Activated T-helper 1 cell treated with anti-CD3 and anti-CD28 coated beads, Interleukin-12 subunit alpha, Interleukin-12 subunit beta, Interleukin-2, Interleukin-4 antibody, amounts not matched to agents 30 ng/mL and 10 ng/mL and 1 ng/mL, durations not matched to agents 14 hours and 24 hours and 36 hours (primary cell): ENCODE data around the gene ANO2. TPM values are rescaled to one million over a fixed set of nuclear protein-coding genes. Genes with fewer than 3 reads are reported as not detected.

Experiments
- DNase-seq: peaks from one replicate; pipeline ENCODE4 v3.0.0; 2021; ENCODE audit warnings: low spot score
- H3K27ac Mint-ChIP-seq: one replicate; pipeline ENCODE4 v1.8.0; 2021; ENCODE audit warnings: mild to moderate bottlenecking, mixed read lengths
- H3K27me3 Mint-ChIP-seq: one replicate; pipeline ENCODE4 v1.8.0; 2022; ENCODE audit warnings: mild to moderate bottlenecking, moderate library complexity, mixed read lengths; ENCODE audit not compliant: insufficient read depth
- H3K36me3 Mint-ChIP-seq: one replicate; pipeline ENCODE4 v1.8.0; 2021; ENCODE audit warnings: low read depth, mixed read lengths
- H3K4me1 Mint-ChIP-seq: one replicate; pipeline ENCODE4 v1.8.0; 2021; ENCODE audit warnings: low read depth, mixed read lengths
- H3K4me3 Mint-ChIP-seq: one replicate; pipeline ENCODE4 v1.8.0; 2021; ENCODE audit warnings: mild to moderate bottlenecking, moderate library complexity, mixed read lengths
- H3K9me3 Mint-ChIP-seq: one replicate; pipeline ENCODE4 v1.8.0; 2021; ENCODE audit warnings: mixed read lengths
- intact Hi-C: fragments of 100-400 bp; cut with micrococcal nuclease; formaldehyde crosslinking; loops from one replicate; pipeline ENCODE4 v1.15.1; 2024
- total RNA-seq: library from RNA; stranded (reverse); gene quantifications from 2 replicates; pipeline ENCODE4 v1.2.3, GENCODE V29; 2022

Gene ANO2
- total RNA-seq, 1 donor from 2014 or later = not detected

- Mint-ChIP-seq H3K27ac (no peak overlapping the region), H3K4me3 (no peak overlapping the region), H3K9me3 (no peaks in the 10 kb centered on the region), H3K36me3 (no peaks in the 10 kb centered on the region), H3K4me1 (no peaks in the 10 kb centered on the region), H3K27me3 (peaks cover 16% of the 10 kb centered on the region)
- intact Hi-C loops = no loop called here
- DNase-seq = no peak
These were observed 224.6 kb downstream of the ANO2 start for GRCh38 chr12:5720381-5721005.

- intact Hi-C loops = no loop called here
- Mint-ChIP-seq H3K36me3 (no peaks in the 10 kb centered on the region), H3K4me3 (no peak overlapping the region), H3K9me3 (no peaks in the 10 kb centered on the region), H3K27ac (no peak overlapping the region), H3K27me3 (peaks cover 16% of the 10 kb centered on the region), H3K4me1 (no peaks in the 10 kb centered on the region)
- DNase-seq = no peak
These were observed 226.4 kb downstream of the ANO2 start for GRCh38 chr12:5718680-5719079.

- H3K4me1 Mint-ChIP-seq = no peaks in the 10 kb centered on the region
- H3K27ac Mint-ChIP-seq = no peak overlapping the region
- no peak for DNase-seq
- no peaks in the 10 kb centered on the region for H3K9me3 Mint-ChIP-seq
- peaks cover 16% of the 10 kb centered on the region for H3K27me3 Mint-ChIP-seq
- H3K36me3 Mint-ChIP-seq = no peaks in the 10 kb centered on the region
- intact Hi-C loops = no loop called here
- H3K4me3 Mint-ChIP-seq = no peak overlapping the region
These were observed 227.0 kb downstream of the ANO2 start for GRCh38 chr12:5718073-5718472.

- intact Hi-C loops = no loop called here
- Mint-ChIP-seq H3K27me3 (peaks cover 15% of the 10 kb centered on the region), H3K9me3 (no peaks in the 10 kb centered on the region), H3K4me3 (no peak overlapping the region), H3K4me1 (no peaks in the 10 kb centered on the region), H3K27ac (no peak overlapping the region), H3K36me3 (no peaks in the 10 kb centered on the region)
- no peak for DNase-seq
These were observed 228.1 kb downstream of the ANO2 start for GRCh38 chr12:5716976-5717375.

- DNase-seq = no peak
- Mint-ChIP-seq H3K36me3 (no peaks in the 10 kb centered on the region), H3K27me3 (peaks cover 10% of the 10 kb centered on the region), H3K4me3 (no peak overlapping the region), H3K9me3 (no peaks in the 10 kb centered on the region), H3K4me1 (no peaks in the 10 kb centered on the region), H3K27ac (no peak overlapping the region)
- intact Hi-C loops = no loop called here
These were observed 228.9 kb downstream of the ANO2 start for GRCh38 chr12:5716201-5716600.

GRCh38 chr12:5715021-5715420 is 230.0 kb downstream of the ANO2 start:
- intact Hi-C loops = no loop called here
- H3K4me1 Mint-ChIP-seq = no peaks in the 10 kb centered on the region
- H3K4me3 Mint-ChIP-seq = no peak overlapping the region
- H3K36me3 Mint-ChIP-seq = no peaks in the 10 kb centered on the region
- H3K27ac Mint-ChIP-seq = no peak overlapping the region
- peaks cover 4% of the 10 kb centered on the region for H3K27me3 Mint-ChIP-seq
- DNase-seq = no peak
- H3K9me3 Mint-ChIP-seq = no peaks in the 10 kb centered on the region

- H3K4me1 Mint-ChIP-seq = no peaks in the 10 kb centered on the region
- no peaks in the 10 kb centered on the region for H3K36me3 Mint-ChIP-seq
- H3K4me3 Mint-ChIP-seq = no peak overlapping the region
- H3K27me3 Mint-ChIP-seq = peaks cover 1% of the 10 kb centered on the region
- intact Hi-C loops = no loop called here
- no peaks in the 10 kb centered on the region for H3K9me3 Mint-ChIP-seq
- DNase-seq = no peak
- no peak overlapping the region for H3K27ac Mint-ChIP-seq
These were observed 231.4 kb downstream of the ANO2 start for GRCh38 chr12:5713599-5714081.

GRCh38 chr12:5710260-5710878 is 234.7 kb downstream of the ANO2 start:
- H3K36me3 Mint-ChIP-seq = no peaks in the 10 kb centered on the region
- DNase-seq = no peak
- intact Hi-C loops = no loop called here
- H3K27ac Mint-ChIP-seq = no peak overlapping the region
- no peaks in the 10 kb centered on the region for H3K9me3 Mint-ChIP-seq
- no peaks in the 10 kb centered on the region for H3K4me1 Mint-ChIP-seq
- H3K27me3 Mint-ChIP-seq = peaks cover 1% of the 10 kb centered on the region
- H3K4me3 Mint-ChIP-seq = no peak overlapping the region

- DNase-seq = no peak
- intact Hi-C loops = no loop called here
- Mint-ChIP-seq H3K27me3 (peaks cover 1% of the 10 kb centered on the region), H3K9me3 (no peaks in the 10 kb centered on the region), H3K4me1 (no peaks in the 10 kb centered on the region), H3K36me3 (no peaks in the 10 kb centered on the region), H3K27ac (no peak overlapping the region), H3K4me3 (no peak overlapping the region)
These were observed 236.7 kb downstream of the ANO2 start for GRCh38 chr12:5708371-5708770.

- H3K4me3 Mint-ChIP-seq = no peak overlapping the region
- intact Hi-C loops = no loop called here
- peaks cover 5% of the 10 kb centered on the region for H3K27me3 Mint-ChIP-seq
- no peak overlapping the region for H3K27ac Mint-ChIP-seq
- H3K36me3 Mint-ChIP-seq = no peaks in the 10 kb centered on the region
- no peaks in the 10 kb centered on the region for H3K4me1 Mint-ChIP-seq
- H3K9me3 Mint-ChIP-seq = no peaks in the 10 kb centered on the region
- no peak for DNase-seq
These were observed 238.8 kb downstream of the ANO2 start for GRCh38 chr12:5706247-5706646.

- H3K27ac Mint-ChIP-seq = no peak overlapping the region
- DNase-seq = no peak
- intact Hi-C loops = no loop called here
These were observed 239.3 kb downstream of the ANO2 start for GRCh38 chr12:5705791-5706190.

GRCh38 chr12:5694759-5695409 is 250.2 kb downstream of the ANO2 start:
- Mint-ChIP-seq H3K27me3 (peaks cover 4% of the 10 kb centered on the region), H3K4me3 (no peak overlapping the region), H3K4me1 (no peaks in the 10 kb centered on the region), H3K9me3 (no peaks in the 10 kb centered on the region), H3K27ac (no peak overlapping the region), H3K36me3 (no peaks in the 10 kb centered on the region)
- intact Hi-C loops = no loop called here
- DNase-seq = no peak

More at GRCh38 chr12:5705791-5706190, 239.3 kb downstream of the ANO2 start:
- Mint-ChIP-seq H3K4me3 (no peak overlapping the region), H3K27me3 (peaks cover 5% of the 10 kb centered on the region), H3K4me1 (no peaks in the 10 kb centered on the region), H3K9me3 (no peaks in the 10 kb centered on the region), H3K36me3 (no peaks in the 10 kb centered on the region)

GRCh38 chr12:5692850-5693249 is 252.2 kb downstream of the ANO2 start:
- Mint-ChIP-seq H3K4me1 (no peaks in the 10 kb centered on the region), H3K4me3 (no peak overlapping the region), H3K27ac (no peak overlapping the region), H3K9me3 (no peaks in the 10 kb centered on the region), H3K27me3 (no peaks in the 10 kb centered on the region), H3K36me3 (no peaks in the 10 kb centered on the region)
- DNase-seq = no peak
- intact Hi-C loops = no loop called here
